ENCODE data around the gene DIAPH2. TPM values are rescaled to one million over a fixed set of nuclear protein-coding genes. Genes with fewer than 3 reads are reported as not detected.

The DIAPH2 gene
- total and polyA plus RNA-seq, 2 of the 13 experiments (the other 11 are each of a cell fraction or from before 2014, with no cell fraction given), result 2.1 to 8.5 TPM

DNA sequence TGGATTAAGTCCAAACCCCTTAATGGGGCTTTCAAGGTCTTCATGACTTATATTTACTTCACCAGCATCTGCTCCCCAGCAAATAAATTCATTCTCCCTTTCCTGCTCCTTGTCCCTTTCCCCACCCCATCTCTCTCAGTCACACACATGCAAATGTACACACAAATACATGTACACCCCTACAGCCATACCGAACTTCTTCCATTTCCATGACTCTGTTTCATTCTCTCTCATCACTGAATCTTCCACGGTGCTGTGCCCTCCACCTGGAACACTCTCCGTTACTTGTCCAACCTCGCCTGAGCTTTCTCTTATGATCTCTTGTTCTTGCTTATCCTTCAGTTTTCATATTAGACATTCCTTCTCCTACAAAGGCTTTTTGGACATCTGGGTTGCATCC lies 177.0 kb downstream of the DIAPH2 start:
- no peak overlapping the region for H3K27ac ChIP-seq (ENCODE audit: extremely low read length, insufficient read depth, low read length)
- DNase-seq (ENCODE audit: low spot score) (no peak), ATAC-seq (no peak), FAIRE-seq (no peak)
- POLR2A ChIA-PET, result no interaction called here
- no peaks in the 10 kb centered on the region for H3K9me3 ChIP-seq (ENCODE audit: low read length)
- H3K36me3 ChIP-seq (replicated peaks in 1 of 2; ENCODE audit: control insufficient read depth in 1 of 2, insufficient read depth in 2 of 2, low read length in 2 of 2), result no peaks in the 10 kb centered on the region
- H3K27me3 ChIP-seq (ENCODE audit: control insufficient read depth in 1 of 2, insufficient read depth in 2 of 2, low read length in 2 of 2), result no peaks in the 10 kb centered on the region
- H3K4me3 ChIP-seq (replicated peaks in 1 of 3; ENCODE audit: insufficient read depth in 1 of 3, low read depth in 2 of 3, low read length in 3 of 3), result no peak overlapping the region
- H3K4me1 ChIP-seq (ENCODE audit: insufficient read depth, low read length), result no peaks in the 10 kb centered on the region
- no peak overlapping the region for H2AFZ ChIP-seq (ENCODE audit: low read length)
- in situ Hi-C loops (cut with HindIII; ENCODE audit: extremely low pct_ligation_motif_present, low pct_unique_long_range_greater_than_20kb) (no loop called here), intact Hi-C loops (cut with micrococcal nuclease; ENCODE audit: unreplicated experiment) (no loop called here)
- CTCF ChIA-PET (ENCODE audit: low intra/inter-chr PET ratio, low total read pairs), result no interaction called here
- H3K4me2 ChIP-seq (ENCODE audit: low read depth, low read length), result no peak overlapping the region
- H4K20me1 ChIP-seq (ENCODE audit: insufficient read depth, low read length), result no peaks in the 10 kb centered on the region
- H3K9ac ChIP-seq (ENCODE audit: insufficient read depth, low read depth, low read length), result no peak overlapping the region
- WGBS (ENCODE audit: low lambda C conversion rate), result 91% methylated on average over 4 of the region's 4 CpGs
- H3K79me2 ChIP-seq (ENCODE audit: insufficient read depth, low read length), result no peaks in the 10 kb centered on the region
- BruUV-seq (replicated peaks), result no TSS peak
- TF ChIP-seq, protein P1, sequence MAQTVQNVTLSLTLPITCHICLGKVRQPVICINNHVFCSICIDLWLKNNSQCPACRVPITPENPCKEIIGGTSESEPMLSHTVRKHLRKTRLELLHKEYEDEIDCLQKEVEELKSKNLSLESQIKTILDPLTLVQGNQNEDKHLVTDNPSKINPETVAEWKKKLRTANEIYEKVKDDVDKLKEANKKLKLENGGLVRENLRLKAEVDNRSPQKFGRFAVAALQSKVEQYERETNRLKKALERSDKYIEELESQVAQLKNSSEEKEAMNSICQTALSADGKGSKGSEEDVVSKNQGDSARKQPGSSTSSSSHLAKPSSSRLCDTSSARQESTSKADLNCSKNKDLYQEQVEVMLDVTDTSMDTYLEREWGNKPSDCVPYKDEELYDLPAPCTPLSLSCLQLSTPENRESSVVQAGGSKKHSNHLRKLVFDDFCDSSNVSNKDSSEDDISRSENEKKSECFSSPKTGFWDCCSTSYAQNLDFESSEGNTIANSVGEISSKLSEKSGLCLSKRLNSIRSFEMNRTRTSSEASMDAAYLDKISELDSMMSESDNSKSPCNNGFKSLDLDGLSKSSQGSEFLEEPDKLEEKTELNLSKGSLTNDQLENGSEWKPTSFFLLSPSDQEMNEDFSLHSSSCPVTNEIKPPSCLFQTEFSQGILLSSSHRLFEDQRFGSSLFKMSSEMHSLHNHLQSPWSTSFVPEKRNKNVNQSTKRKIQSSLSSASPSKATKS (CRISPR knock-in tag; IDR thresholded peaks at IDR 0.05), result no peak
- TF ChIP-seq, protein P2, sequence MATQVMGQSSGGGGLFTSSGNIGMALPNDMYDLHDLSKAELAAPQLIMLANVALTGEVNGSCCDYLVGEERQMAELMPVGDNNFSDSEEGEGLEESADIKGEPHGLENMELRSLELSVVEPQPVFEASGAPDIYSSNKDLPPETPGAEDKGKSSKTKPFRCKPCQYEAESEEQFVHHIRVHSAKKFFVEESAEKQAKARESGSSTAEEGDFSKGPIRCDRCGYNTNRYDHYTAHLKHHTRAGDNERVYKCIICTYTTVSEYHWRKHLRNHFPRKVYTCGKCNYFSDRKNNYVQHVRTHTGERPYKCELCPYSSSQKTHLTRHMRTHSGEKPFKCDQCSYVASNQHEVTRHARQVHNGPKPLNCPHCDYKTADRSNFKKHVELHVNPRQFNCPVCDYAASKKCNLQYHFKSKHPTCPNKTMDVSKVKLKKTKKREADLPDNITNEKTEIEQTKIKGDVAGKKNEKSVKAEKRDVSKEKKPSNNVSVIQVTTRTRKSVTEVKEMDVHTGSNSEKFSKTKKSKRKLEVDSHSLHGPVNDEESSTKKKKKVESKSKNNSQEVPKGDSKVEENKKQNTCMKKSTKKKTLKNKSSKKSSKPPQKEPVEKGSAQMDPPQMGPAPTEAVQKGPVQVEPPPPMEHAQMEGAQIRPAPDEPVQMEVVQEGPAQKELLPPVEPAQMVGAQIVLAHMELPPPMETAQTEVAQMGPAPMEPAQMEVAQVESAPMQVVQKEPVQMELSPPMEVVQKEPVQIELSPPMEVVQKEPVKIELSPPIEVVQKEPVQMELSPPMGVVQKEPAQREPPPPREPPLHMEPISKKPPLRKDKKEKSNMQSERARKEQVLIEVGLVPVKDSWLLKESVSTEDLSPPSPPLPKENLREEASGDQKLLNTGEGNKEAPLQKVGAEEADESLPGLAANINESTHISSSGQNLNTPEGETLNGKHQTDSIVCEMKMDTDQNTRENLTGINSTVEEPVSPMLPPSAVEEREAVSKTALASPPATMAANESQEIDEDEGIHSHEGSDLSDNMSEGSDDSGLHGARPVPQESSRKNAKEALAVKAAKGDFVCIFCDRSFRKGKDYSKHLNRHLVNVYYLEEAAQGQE (IDR thresholded peaks at IDR 0.05; ENCODE audit: borderline replicate concordance in 1 of 2, low read depth in 1 of 2, low read length in 2 of 2), result no peak
- no peak for TF ChIP-seq HOXA9 (CRISPR knock-in tag; IDR thresholded peaks at IDR 0.05; ENCODE audit: borderline replicate concordance)
- TF ChIP-seq SP1 (IDR thresholded peaks at IDR 0.05), result no peak
- no peak for TF ChIP-seq SP1 (CRISPR knock-in tag; IDR thresholded peaks at IDR 0.05)
- no peak for TF ChIP-seq CAMTA2 (CRISPR knock-in tag; IDR thresholded peaks at IDR 0.05; ENCODE audit: borderline replicate concordance)
- TF ChIP-seq EP300 (IDR thresholded peaks at IDR 0.05; ENCODE audit: low read depth in 2 of 2, low read length in 2 of 2), result no peak
- TF ChIP-seq EP300 (CRISPR knock-in tag; IDR thresholded peaks at IDR 0.05; ENCODE audit: borderline replicate concordance), result no peak
- TF ChIP-seq ZNF598 (CRISPR knock-in tag; IDR thresholded peaks at IDR 0.05; ENCODE audit: borderline replicate concordance), result no peak
- no peak for TF ChIP-seq MED8 (CRISPR knock-in tag; IDR thresholded peaks at IDR 0.05; ENCODE audit: insufficient replicate concordance)
- TF ChIP-seq, protein P3, sequence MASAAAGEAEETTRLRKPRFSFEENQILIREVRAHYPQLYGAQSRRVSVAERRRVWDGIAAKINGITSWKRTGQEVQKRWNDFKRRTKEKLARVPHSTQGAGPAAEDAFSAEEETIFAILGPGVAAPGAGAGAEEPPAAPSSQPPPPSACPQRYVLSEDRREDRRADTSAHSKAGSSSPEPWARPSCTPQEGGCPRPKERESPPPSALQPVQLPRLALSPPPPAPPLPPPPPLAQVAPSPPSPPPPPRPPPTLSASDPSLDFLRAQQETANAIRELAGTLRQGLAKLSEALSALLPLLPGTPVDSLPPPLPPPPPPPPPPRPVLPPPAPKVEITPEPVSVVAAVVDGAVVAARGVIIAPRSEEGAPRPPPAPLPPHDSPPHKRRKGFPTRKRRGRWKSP (CRISPR knock-in tag; IDR thresholded peaks at IDR 0.05), result no peak
- no peak for TF ChIP-seq KDM5B (CRISPR knock-in tag; IDR thresholded peaks at IDR 0.05; ENCODE audit: borderline replicate concordance)
- TF ChIP-seq, protein P4, sequence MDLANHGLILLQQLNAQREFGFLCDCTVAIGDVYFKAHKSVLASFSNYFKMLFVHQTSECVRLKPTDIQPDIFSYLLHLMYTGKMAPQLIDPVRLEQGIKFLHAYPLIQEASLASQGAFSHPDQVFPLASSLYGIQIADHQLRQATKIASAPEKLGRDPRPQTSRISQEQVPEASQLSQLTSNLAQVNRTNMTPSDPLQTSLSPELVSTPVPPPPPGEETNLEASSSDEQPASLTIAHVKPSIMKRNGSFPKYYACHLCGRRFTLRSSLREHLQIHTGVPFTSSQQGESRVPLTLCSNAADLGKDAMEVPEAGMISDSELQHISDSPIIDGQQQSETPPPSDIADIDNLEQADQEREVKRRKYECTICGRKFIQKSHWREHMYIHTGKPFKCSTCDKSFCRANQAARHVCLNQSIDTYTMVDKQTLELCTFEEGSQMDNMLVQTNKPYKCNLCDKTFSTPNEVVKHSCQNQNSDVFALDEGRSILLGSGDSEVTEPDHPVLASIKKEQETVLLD (CRISPR knock-in tag; IDR thresholded peaks at IDR 0.05; ENCODE audit: low read depth), result no peak
- no peak for TF ChIP-seq MYNN (CRISPR knock-in tag; IDR thresholded peaks at IDR 0.05; ENCODE audit: low read depth)
- no peak for TF ChIP-seq MBNL3 (CRISPR knock-in tag; conservative IDR thresholded peaks at IDR 0.05)
- TF ChIP-seq ZNF768 (CRISPR knock-in tag; IDR thresholded peaks at IDR 0.05), result no peak
- no peak for TF ChIP-seq DR1 (CRISPR knock-in tag; IDR thresholded peaks at IDR 0.05)

Measured in HepG2 (cell line).